NCI-H748 treated with DMSO at 0.1 percent for 48 hours (cell line): Measurements from ENCODE around the gene EGR2.

Source experiments
- DNase-seq: peaks from one replicate; lab custom pipeline; 2025; lab: John Stamatoyannopoulos, UW

Gene EGR2

GRCh38 chr10:62816331-62817120 lies at the start of gene EGR2:
Gene EGR2, minus strand, starts transcription at chr10:62816366. Its CDS starts 337 bp downstream, at chr10:62816029.
- DNase-seq: peak; percentile 63

GRCh38 chr10:62862447-62862846 lies 46.3 kb upstream of the EGR2 start:
- no peak for DNase-seq

- no peak for DNase-seq
These were observed 45.3 kb upstream of the EGR2 start for GRCh38 chr10:62861507-62861906.

- no peak for DNase-seq
These were observed 44.8 kb upstream of the EGR2 start for GRCh38 chr10:62860946-62861345.

DNA sequence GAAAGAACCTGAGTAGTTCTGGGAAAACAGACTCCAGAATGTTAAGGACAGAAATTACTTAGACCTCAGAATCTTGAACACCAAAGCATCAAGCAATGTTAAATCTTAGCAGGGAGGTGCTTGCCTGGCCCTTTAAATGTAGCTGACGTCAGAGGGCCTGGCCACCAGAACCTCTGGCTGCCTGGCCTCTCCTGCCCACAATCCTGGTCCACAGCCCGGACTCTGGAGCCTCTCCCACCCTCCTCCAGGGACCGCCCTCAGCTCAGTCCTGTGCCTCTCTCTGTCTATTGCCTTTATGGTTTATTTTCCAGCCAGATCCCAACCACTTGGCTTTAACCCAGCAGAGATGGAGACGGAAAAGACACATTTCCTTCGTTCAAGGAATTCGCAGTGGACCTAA lies 42.2 kb upstream of the EGR2 start:
- DNase-seq: no peak

GRCh38 chr10:62856021-62856420 lies 39.9 kb upstream of the EGR2 start:
- no peak for DNase-seq

DNA sequence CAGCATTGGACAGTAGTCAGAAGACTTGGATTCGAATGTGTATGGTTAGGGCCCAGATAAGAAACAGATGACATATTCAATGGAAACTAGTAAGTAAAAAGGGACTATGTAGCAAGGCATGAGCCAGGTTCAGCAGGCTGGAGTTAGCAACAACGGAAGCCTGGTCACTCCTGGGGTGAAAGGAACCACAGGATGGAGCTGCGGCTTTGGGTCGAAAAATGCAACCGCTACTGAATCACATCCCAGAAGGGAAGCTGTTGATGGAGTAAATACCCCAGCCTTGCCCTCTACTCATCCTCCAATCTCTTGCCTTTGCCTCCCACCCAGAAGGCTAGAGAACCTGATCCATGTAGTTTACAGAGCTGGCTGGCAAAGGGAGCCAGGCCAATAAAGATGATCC lies 37.5 kb upstream of the EGR2 start:
- no peak for DNase-seq

GRCh38 chr10:62852961-62853702 lies 37.0 kb upstream of the EGR2 start:
- DNase-seq: no peak

DNA sequence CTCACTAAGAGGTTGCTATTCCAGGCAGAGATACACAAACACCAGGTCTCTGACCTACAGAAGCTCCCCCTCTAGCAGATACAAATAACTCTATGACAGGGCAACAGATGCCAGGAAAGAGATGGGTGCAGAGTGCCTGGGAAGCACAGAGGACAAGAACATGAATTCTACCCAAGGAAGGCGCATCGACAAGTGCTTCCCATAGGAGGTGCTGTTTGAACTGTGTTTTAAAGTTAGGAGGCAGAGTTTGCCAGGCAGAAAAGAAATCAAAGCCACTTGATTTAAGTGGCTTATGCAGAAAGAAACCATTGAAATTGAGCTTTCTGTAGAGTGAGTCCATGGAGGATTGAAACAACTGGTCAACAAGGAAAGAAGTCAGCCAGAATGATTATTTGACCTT lies 35.3 kb upstream of the EGR2 start:
- DNase-seq: no peak

DNA sequence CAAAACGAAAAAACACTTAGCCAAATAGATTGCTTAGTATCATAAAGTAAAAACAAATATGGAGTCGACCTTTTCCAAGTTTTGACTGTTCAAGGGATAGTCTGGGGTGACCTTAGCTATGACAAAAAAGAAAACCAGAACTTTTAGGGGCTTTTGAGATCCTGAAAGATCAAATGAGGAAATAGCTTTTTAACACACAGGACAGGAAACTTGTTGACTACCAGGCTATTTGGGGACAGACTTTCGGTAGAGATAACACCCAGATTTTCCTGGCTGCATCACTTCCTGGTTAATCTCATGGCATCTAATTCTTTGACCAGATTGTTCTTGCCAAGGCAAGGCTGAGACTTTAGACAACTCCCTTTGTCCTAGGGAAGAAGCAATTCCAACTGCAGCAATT lies 34.5 kb upstream of the EGR2 start:
- no peak for DNase-seq

DNA sequence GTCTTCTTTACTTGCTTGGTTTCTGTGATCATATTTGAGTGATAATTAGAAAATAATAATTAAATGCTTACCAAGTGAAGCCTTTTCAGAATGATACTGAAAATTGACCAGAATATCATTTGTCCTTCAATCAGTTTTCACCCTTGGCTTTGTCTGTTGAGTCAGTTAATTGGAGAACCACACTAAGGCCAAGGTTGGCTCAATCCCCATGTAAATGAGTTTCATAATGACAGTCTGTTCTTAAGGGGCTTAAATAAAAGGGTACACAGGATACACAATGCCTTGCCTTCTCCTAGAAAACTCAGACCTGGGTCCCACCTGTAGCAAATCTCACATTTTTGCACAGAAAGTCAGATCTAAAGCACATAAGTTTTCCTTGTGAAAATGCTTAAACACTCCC lies 31.3 kb upstream of the EGR2 start:
- no peak for DNase-seq

- no peak for DNase-seq
These were observed 28.3 kb upstream of the EGR2 start for GRCh38 chr10:62844280-62845011.

DNA sequence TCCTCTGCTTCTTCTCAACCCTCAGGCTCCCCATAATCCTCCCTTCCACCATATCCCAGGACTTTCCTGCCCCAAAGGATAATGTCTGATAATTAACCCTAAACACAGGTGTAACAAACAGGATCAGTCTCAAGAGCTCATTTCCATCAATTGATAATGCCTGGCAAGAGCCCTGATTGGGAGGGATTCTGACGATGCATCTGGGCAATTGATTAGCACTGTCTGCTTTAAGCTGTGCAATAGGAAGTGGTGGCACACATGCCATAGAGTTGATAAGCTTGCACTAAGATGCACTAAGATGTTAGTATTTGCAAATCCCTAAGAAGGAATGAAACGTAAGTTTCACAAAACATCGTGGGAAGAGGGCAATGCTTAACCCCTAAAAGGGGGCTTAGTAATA lies 27.4 kb upstream of the EGR2 start:
- DNase-seq: no peak

GRCh38 chr10:62842983-62843382 lies 26.8 kb upstream of the EGR2 start:
- no peak for DNase-seq

GRCh38 chr10:62839590-62839989 lies 23.4 kb upstream of the EGR2 start:
- DNase-seq: no peak

GRCh38 chr10:62831346-62831745 lies 15.2 kb upstream of the EGR2 start:
- no peak for DNase-seq

GRCh38 chr10:62830679-62831078 lies 14.5 kb upstream of the EGR2 start:
- DNase-seq: no peak

DNA sequence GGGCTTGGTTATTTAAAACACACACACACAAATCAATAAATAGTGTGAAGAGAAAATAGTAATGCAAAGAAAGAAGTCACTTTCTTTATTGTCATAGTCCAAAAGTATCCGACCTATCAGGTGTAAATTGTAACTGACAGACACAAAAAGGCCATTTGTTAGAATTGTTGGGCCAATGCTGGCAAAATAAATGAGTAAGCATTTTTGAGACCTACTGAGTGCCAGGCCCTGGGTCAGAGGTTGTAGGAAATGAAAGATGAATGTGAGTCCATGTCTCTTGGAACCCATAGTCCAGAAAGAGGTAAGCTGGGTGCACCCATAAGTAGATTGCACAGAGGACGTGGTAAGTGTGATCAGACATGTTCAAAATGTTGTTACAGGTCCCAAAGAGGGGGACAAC lies 13.5 kb upstream of the EGR2 start:
- no peak for DNase-seq

- DNase-seq: no peak
These were observed 10.1 kb upstream of the EGR2 start for GRCh38 chr10:62826273-62826672.

GRCh38 chr10:62820586-62820985 lies 4.4 kb upstream of the EGR2 start:
- no peak for DNase-seq

- no peak for DNase-seq
These were observed 3.2 kb upstream of the EGR2 start for GRCh38 chr10:62819141-62819920.

DNA sequence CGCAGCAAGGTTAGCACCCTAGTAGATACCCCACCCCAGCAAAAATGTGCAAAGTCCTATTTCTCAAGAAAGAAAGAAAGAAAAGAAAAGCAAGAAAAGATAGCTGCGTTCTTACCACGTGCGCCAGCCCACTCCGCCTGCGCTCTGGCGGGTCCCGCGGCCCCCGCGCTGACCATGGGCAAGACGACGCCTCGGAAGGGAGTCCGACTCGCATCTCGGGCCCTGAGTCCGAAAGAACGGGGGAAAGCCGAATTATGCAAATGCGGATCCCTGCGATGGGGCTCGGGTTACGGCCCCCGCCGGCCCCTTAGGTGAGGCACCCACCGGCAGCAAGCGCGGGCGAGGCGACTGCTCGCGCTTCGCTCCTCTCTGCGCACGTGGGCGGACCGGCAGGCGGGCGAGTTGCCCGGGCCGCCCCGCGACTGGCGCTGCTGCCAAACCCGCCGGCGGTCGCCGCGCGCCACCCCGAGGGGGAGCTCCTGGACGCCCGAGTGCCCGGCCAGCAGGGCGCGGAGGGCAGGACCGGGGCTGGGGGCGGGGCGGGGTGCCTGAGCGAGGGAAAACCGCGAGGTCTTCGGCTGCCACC lies 2.4 kb upstream of the EGR2 start:
- no peak for DNase-seq
